ENCODE results near the gene RNASE4. TPM values are rescaled to one million over a fixed set of nuclear protein-coding genes. Genes with fewer than 3 reads are reported as not detected.

RNASE4 gene
- total RNA-seq, 1 donor from 2014 or later: 10.5 TPM

DNA sequence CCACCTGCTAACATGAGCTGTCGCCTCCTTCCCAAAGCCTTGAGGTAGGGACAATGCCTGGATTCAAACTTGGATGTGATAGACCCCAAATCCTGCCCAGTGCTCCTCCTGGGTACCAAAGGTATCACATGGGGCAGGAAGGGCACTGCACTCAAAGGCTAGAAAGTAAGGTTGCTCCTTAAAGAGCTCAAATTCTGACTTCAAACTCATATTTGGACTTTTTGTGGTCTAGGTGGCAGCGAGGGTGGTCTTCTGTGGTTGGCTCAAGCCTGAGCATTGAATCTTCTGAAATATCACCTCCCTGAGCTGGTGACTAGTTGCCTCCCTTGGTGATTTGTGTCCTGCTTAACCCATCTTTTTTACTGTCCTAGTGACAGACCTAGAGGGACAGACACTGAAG is 8.3 kb upstream of the RNASE4 start:
- peaks cover 16% of the 10 kb centered on the region for H3K27me3 Mint-ChIP-seq
- H3K27ac Mint-ChIP-seq: no peak overlapping the region
- no peaks in the 10 kb centered on the region for H3K36me3 Mint-ChIP-seq
- H3K9me3 Mint-ChIP-seq: no peaks in the 10 kb centered on the region
- TF ChIP-seq, protein P1, sequence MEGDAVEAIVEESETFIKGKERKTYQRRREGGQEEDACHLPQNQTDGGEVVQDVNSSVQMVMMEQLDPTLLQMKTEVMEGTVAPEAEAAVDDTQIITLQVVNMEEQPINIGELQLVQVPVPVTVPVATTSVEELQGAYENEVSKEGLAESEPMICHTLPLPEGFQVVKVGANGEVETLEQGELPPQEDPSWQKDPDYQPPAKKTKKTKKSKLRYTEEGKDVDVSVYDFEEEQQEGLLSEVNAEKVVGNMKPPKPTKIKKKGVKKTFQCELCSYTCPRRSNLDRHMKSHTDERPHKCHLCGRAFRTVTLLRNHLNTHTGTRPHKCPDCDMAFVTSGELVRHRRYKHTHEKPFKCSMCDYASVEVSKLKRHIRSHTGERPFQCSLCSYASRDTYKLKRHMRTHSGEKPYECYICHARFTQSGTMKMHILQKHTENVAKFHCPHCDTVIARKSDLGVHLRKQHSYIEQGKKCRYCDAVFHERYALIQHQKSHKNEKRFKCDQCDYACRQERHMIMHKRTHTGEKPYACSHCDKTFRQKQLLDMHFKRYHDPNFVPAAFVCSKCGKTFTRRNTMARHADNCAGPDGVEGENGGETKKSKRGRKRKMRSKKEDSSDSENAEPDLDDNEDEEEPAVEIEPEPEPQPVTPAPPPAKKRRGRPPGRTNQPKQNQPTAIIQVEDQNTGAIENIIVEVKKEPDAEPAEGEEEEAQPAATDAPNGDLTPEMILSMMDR (conservative IDR thresholded peaks at IDR 0.05): no peak
- H3K4me3 Mint-ChIP-seq: no peak overlapping the region
- peaks cover 10% of the 10 kb centered on the region for H3K4me1 Mint-ChIP-seq (ENCODE audit: unreplicated experiment)
- DNase-seq (ENCODE audit: extremely low spot score, unreplicated experiment): peak; percentile 24

DNA sequence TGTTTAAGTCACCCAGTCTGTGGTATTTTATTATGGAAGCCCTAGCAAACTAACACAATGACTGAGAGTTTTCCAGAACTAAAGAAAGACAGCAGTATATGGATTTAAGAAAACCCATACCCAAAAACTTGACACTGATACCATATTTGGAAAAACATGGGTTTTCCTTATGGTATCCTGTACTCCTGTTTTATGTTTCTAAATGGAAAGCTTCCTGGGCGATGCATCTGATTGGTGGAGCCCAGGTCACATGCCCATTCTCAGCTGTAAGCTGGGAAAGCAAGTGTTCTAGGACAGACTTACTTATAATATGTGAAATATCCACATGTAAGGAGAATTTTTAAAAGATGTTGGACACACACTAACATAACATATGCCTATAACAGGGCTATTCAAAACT is 4.5 kb upstream of the RNASE4 start:
- H3K36me3 Mint-ChIP-seq: no peaks in the 10 kb centered on the region
- TF ChIP-seq, protein P1 (conservative IDR thresholded peaks at IDR 0.05): no peak
- no peak overlapping the region for H3K27ac Mint-ChIP-seq
- no peaks in the 10 kb centered on the region for H3K9me3 Mint-ChIP-seq
- peaks cover 22% of the 10 kb centered on the region for H3K27me3 Mint-ChIP-seq
- DNase-seq (ENCODE audit: extremely low spot score, unreplicated experiment): no peak
- H3K4me3 Mint-ChIP-seq: no peak overlapping the region
- peaks cover 14% of the 10 kb centered on the region for H3K4me1 Mint-ChIP-seq (ENCODE audit: unreplicated experiment)

DNA sequence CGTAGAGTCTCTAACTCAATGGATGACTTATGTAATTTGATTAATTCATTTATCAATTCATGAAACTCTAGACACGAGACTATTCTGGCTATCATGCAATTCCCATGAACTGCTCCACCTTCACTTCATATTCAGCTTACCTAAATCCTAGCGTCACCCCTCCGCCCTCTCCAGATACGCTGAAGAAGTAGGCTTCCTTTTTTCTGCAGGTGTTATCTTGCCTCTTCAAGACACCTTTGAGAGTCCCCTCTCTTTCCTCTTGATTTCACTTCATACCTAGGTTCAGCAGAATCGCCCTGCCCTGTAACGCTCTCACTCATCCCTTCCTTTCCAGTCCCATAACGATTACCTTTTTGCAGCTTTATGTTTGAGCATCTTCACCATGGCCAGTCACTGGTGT is 4.0 kb upstream of the RNASE4 start:
- H3K27ac Mint-ChIP-seq: no peak overlapping the region
- H3K27me3 Mint-ChIP-seq: peaks cover 22% of the 10 kb centered on the region
- H3K36me3 Mint-ChIP-seq: no peaks in the 10 kb centered on the region
- H3K4me3 Mint-ChIP-seq: no peak overlapping the region
- TF ChIP-seq, protein P1 (conservative IDR thresholded peaks at IDR 0.05): no peak
- peaks cover 14% of the 10 kb centered on the region for H3K4me1 Mint-ChIP-seq (ENCODE audit: unreplicated experiment)
- DNase-seq (ENCODE audit: extremely low spot score, unreplicated experiment): no peak
- no peaks in the 10 kb centered on the region for H3K9me3 Mint-ChIP-seq

DNA sequence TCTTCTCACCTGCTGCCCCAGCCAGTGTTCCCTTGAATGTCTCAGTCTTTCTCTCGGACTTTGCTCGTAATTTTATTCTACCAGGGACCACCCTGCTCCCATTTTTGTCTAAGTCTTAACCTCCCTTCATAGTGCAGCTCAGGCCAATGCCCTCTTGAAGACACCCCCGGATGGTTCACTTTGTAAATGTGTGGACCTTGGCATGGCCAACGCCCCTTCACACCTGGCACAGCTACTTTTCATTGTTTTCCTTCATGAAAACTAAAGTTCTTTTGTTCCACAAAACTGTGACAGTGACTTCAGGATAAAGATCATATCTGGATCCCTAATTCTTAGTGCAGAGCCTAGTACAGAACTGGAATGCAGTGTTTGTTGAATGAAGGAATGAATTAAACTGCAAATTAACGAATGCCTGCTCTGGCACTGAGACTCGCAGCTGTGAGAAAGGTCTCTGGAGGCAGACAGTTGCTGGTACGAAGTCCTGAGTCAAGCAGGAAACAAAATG is 3.5 kb upstream of the RNASE4 start:
- Mint-ChIP-seq H3K27me3 (peaks cover 17% of the 10 kb centered on the region), H3K9me3 (no peaks in the 10 kb centered on the region), H3K36me3 (no peaks in the 10 kb centered on the region), H3K27ac (no peak overlapping the region), H3K4me3 (no peak overlapping the region), H3K4me1 (ENCODE audit: unreplicated experiment) (peaks cover 14% of the 10 kb centered on the region)
- TF ChIP-seq, protein P1 (conservative IDR thresholded peaks at IDR 0.05): no peak
- DNase-seq (ENCODE audit: extremely low spot score, unreplicated experiment): no peak

DNA sequence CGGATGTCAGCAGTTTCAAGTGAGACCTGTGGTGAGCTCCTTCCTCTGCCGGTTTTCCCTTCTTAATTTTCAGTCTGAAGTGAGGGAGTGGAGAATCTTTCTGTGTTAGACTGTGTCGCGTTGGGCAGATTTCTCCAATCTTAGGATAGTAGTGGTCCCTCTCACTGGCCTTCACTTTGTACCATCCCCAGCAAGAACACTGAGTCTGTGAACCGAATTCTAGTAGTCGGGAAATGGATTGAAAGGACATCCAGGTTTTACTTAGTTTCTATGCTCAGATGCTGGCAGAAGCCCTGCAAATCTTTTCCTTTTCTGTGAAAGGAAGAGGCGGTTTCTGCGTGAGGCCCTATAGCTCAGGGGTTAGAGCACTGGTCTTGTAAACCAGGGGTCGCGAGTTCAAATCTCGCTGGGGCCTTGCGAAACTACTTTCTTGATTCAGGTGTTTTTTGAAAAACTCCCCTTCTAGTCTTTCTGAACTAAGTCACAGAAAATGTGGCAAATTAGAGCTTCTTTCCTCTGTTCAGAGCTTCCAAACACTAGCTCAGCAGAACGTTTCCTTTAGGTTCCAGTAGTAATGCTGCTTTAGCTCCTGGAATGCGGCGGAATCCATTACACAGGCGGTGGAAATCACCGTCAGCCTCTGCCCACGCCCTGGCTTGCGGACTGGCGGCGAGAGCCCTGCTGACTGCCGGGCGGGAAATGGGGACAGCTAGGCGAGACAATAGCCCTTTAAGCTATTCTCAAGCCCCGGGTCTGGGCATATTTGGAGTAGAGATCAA is 2.8 kb upstream of the RNASE4 start:
- H3K4me1 Mint-ChIP-seq (ENCODE audit: unreplicated experiment): peaks cover 19% of the 10 kb centered on the region
- no peak overlapping the region for H3K27ac Mint-ChIP-seq
- no peak overlapping the region for H3K4me3 Mint-ChIP-seq
- TF ChIP-seq, protein P1 (conservative IDR thresholded peaks at IDR 0.05): no peak
- peak; percentile 87 for DNase-seq (ENCODE audit: extremely low spot score, unreplicated experiment)
- H3K27me3 Mint-ChIP-seq: peaks cover 12% of the 10 kb centered on the region
- no peaks in the 10 kb centered on the region for H3K36me3 Mint-ChIP-seq
- H3K9me3 Mint-ChIP-seq: no peaks in the 10 kb centered on the region

All from type B pancreatic cell (in vitro differentiated cells).